CD4-positive, alpha-beta T cell (primary cell): ENCODE results near the gene TMUB1. TPM values are rescaled to one million over a fixed set of nuclear protein-coding genes. Genes with fewer than 3 reads are reported as not detected.

Experiments used
- ATAC-seq: fragments of 200-7000 bp; cut with Tn5 transposase; one replicate; pipeline ENCODE4 v1.10.0; 2022; ENCODE audit warnings: mild to moderate bottlenecking; ENCODE audit not compliant: poor library complexity
- CTCF ChIA-PET: fragments of 350-600 bp; sonication (Branson Sonifier 250); formaldehyde crosslinking; loops from one replicate; lab custom pipeline; 2021; ENCODE audit warnings: antibody characterized with exemption, inconsistent platforms; lab: Charles Lee
- POLR2A ChIA-PET: fragments of 350-600 bp; sonication (Branson Sonifier 250); formaldehyde crosslinking; loops from one replicate; lab custom pipeline; 2021; ENCODE audit warnings: antibody characterized with exemption, inconsistent platforms; lab: Charles Lee
- DNase-seq, 14 experiments: peaks; one replicate each; pipeline ENCODE4 v3.0.0-alpha.2; 2013 to 2020; ENCODE audit warnings: mixed read lengths in 2 of 14
- H3K27ac ChIP-seq, 2 donors: one replicate each; pipeline versions ENCODE4 v1.5.1 to v1.7.0; 2013; ENCODE audit warnings: low read length in 2 of 2, low read depth in 1 of 2, mild to moderate bottlenecking in 1 of 2
- H3K27me3 ChIP-seq, 2 experiments: 1 replicate in 1 of 2; 2 replicates in 1 of 2; pipeline versions ENCODE4 v1.6.1 to v1.7.0; 2013; ENCODE audit warnings: low read length in 2 of 2, control low read depth in 1 of 2, mild to moderate bottlenecking in 1 of 2, moderate library complexity in 1 of 2; ENCODE audit not compliant: insufficient read depth in 2 of 2, control insufficient read depth in 1 of 2
- H3K36me3 ChIP-seq: one replicate; pipeline ENCODE4 v1.6.1; 2013; ENCODE audit warnings: low read length, control low read depth; ENCODE audit not compliant: insufficient read depth
- H3K4me1 ChIP-seq: one replicate; pipeline ENCODE4 v1.6.1; 2013; ENCODE audit warnings: low read length, control low read depth; ENCODE audit not compliant: insufficient read depth
- H3K4me3 ChIP-seq: one replicate; pipeline ENCODE4 v1.5.1; 2013; ENCODE audit warnings: mild to moderate bottlenecking, low read length, moderate library complexity
- H3K9me3 ChIP-seq, 2 experiments: 1 replicate in 1 of 2; 2 replicates in 1 of 2; pipeline versions ENCODE4 v1.6.1 to v1.7.0; 2013; ENCODE audit warnings: low read length in 2 of 2, mild to moderate bottlenecking in 2 of 2, control low read depth in 1 of 2, moderate library complexity in 1 of 2; ENCODE audit not compliant: control insufficient read depth in 1 of 2, insufficient read depth in 1 of 2
- H3K27ac Mint-ChIP-seq: one replicate; pipeline ENCODE4 v1.8.0; 2020; ENCODE audit warnings: mixed read lengths
- H3K27me3 Mint-ChIP-seq: one replicate; pipeline ENCODE4 v1.8.0; 2021; ENCODE audit warnings: mixed read lengths
- H3K36me3 Mint-ChIP-seq: one replicate; pipeline ENCODE4 v1.8.0; 2021; ENCODE audit warnings: low read depth, mixed read lengths
- H3K4me1 Mint-ChIP-seq: one replicate; pipeline ENCODE4 v1.8.0; 2021; ENCODE audit warnings: low read depth, mixed read lengths
- H3K4me3 Mint-ChIP-seq: one replicate; pipeline ENCODE4 v1.8.0; 2020; ENCODE audit warnings: mild to moderate bottlenecking, mixed read lengths
- H3K9me3 Mint-ChIP-seq: one replicate; pipeline ENCODE4 v1.8.0; 2020; ENCODE audit warnings: mixed read lengths
- CTCF ChIP-seq: fragments of 200-600 bp; IDR thresholded peaks from one replicate; pipeline ENCODE4 v1.8.0; 2022; ENCODE audit warnings: antibody characterized with exemption, mild to moderate bottlenecking
- intact Hi-C, 2 experiments: fragments of 100-400 bp; cut with DNase I in 1 of 2; cut with micrococcal nuclease in 1 of 2; formaldehyde crosslinking; loops; one replicate each; pipeline versions ENCODE4 v1.15.1 to v1.9.0; 2023 to 2025; cut with DNase I, micrococcal nuclease
- total RNA-seq, 174 experiments: library from RNA in 2 of 174; stranded (reverse) in 2 of 174; gene quantifications; one replicate each; pipeline ENCODE4 v1.2.3 and lab custom pipeline; 2021 to 2026

TMUB1 gene
- total RNA-seq, 2 experiments from 2014 or later = 44.5 to 46.6 TPM

GRCh38 chr7:151032936-151033863 is 50.1 kb downstream of the TMUB1 start:
- Histone ChIP-seq H3K4me1 (peaks cover 13% of the 10 kb centered on the region), H3K27ac (no peak overlapping the region), H3K9me3 (no peaks in the 10 kb centered on the region), H3K27me3 (no peaks in the 10 kb centered on the region), H3K4me3 (no peak overlapping the region), H3K36me3 (peaks cover 52% of the 10 kb centered on the region)
- Mint-ChIP-seq H3K4me3 (no peak overlapping the region), H3K27ac (no peak overlapping the region), H3K4me1 (peaks cover 22% of the 10 kb centered on the region), H3K36me3 (peaks cover 49% of the 10 kb centered on the region), H3K9me3 (no peaks in the 10 kb centered on the region), H3K27me3 (no peaks in the 10 kb centered on the region)
- DNase-seq = no peak
- POLR2A ChIA-PET = interaction anchor here (0.9 kb wide), 1 partner anchor 18 kb away, joined by 3 read pairs; no protein-coding TSS in a partner anchor
- CTCF ChIA-PET = no interaction called here
- no peak for ATAC-seq
- intact Hi-C loops = no loop called here
- TF ChIP-seq CTCF = no peak

Other genes starting within 250 kb of the TMUB1 start
- not detected for gene AOC1, start 231.0 kb downstream of the TMUB1 start, total RNA-seq
- 1 to 10 TPM; 1.9 to 2.3 TPM for gene KCNH2, start 105.2 kb downstream of the TMUB1 start, total RNA-seq
- 1 to 10 TPM; 3.9 to 7.1 TPM for gene NOS3, start 92.5 kb downstream of the TMUB1 start, total RNA-seq
- 10 to 100 TPM; 16.8 to 17.1 TPM for gene ATG9B, start 59.0 kb downstream of the TMUB1 start, total RNA-seq
- 10 to 100 TPM; 57.0 to 62.2 TPM for gene ABCB8, start 55.0 kb downstream of the TMUB1 start, total RNA-seq
- 10 to 100 TPM; 13.8 to 15.2 TPM for gene ASIC3, start 35.0 kb downstream of the TMUB1 start, total RNA-seq
- gene CDK5, start 25.6 kb downstream of the TMUB1 start, total RNA-seq = 1 to 10 TPM; 3.1 to 3.5 TPM
- gene SLC4A2, start 23.9 kb downstream of the TMUB1 start, total RNA-seq = 10 to 100 TPM; 27.1 to 31.4 TPM
- gene FASTK, start 2.7 kb downstream of the TMUB1 start, total RNA-seq = 10 to 100 TPM; 82.2 to 84.2 TPM
- gene AGAP3, start 3.0 kb upstream of the TMUB1 start, total RNA-seq = 10 to 100 TPM; 43.2 to 44.6 TPM
- not detected for gene GBX1, start 84.2 kb upstream of the TMUB1 start, total RNA-seq
- not detected for gene ASB10, start 103.8 kb upstream of the TMUB1 start, total RNA-seq
- gene H2BK1, start 127.0 kb upstream of the TMUB1 start, total RNA-seq = not detected
- 10 to 100 TPM; 12.3 to 13.2 TPM for gene ABCF2, start 143.7 kb upstream of the TMUB1 start, total RNA-seq
- 10 to 100 TPM; 29.6 to 30.5 TPM for gene CHPF2, start 149.0 kb upstream of the TMUB1 start, total RNA-seq
- 10 to 100 TPM; 11.8 to 14.8 TPM for gene SMARCD3, start 165.2 kb upstream of the TMUB1 start, total RNA-seq